ENCODE measurements around the gene GRIN1.

GRCh38 chr9:137194909-137195308 lies 56.0 kb downstream of the GRIN1 start:
- no peak for TF ChIP-seq EZH2 (IDR thresholded peaks at IDR 0.05; ENCODE audit: borderline replicate concordance, insufficient read depth, low read depth, low read length, poor library complexity, severe bottlenecking)
- TF ChIP-seq, protein P1, sequence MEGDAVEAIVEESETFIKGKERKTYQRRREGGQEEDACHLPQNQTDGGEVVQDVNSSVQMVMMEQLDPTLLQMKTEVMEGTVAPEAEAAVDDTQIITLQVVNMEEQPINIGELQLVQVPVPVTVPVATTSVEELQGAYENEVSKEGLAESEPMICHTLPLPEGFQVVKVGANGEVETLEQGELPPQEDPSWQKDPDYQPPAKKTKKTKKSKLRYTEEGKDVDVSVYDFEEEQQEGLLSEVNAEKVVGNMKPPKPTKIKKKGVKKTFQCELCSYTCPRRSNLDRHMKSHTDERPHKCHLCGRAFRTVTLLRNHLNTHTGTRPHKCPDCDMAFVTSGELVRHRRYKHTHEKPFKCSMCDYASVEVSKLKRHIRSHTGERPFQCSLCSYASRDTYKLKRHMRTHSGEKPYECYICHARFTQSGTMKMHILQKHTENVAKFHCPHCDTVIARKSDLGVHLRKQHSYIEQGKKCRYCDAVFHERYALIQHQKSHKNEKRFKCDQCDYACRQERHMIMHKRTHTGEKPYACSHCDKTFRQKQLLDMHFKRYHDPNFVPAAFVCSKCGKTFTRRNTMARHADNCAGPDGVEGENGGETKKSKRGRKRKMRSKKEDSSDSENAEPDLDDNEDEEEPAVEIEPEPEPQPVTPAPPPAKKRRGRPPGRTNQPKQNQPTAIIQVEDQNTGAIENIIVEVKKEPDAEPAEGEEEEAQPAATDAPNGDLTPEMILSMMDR (IDR thresholded peaks at IDR 0.05): no peak
